HG03439 (cell line): ENCODE measurements around the gene CTNNB1.

ENCODE experiments used
- ATAC-seq: cut with Tn5 transposase; IDR thresholded peaks from one replicate; pipeline ENCODE4 v1.9.1; 2021; ENCODE audit warnings: mild to moderate bottlenecking, moderate library complexity; ENCODE audit not compliant: unreplicated experiment

CTNNB1 gene

GRCh38 chr3:41198950-41199865, at the start of gene CTNNB1:
CTNNB1 (plus strand) TSS chr3:41199505; CDS start chr3:41224069, 24,564 bp downstream.
- ATAC-seq = peak; percentile 78

- ATAC-seq = no peak
Observed at GRCh38 chr3:41155834-41156233, 43.5 kb upstream of the CTNNB1 start.

- ATAC-seq = no peak
Observed at GRCh38 chr3:41158947-41159346, 40.4 kb upstream of the CTNNB1 start.

GRCh38 chr3:41159588-41160189, 39.6 kb upstream of the CTNNB1 start:
- ATAC-seq = no peak

- ATAC-seq = no peak
Observed at GRCh38 chr3:41162541-41162940, 36.8 kb upstream of the CTNNB1 start.

- no peak for ATAC-seq
Observed at GRCh38 chr3:41163006-41163405, 36.3 kb upstream of the CTNNB1 start.

- no peak for ATAC-seq
Observed at GRCh38 chr3:41163421-41163820, 35.9 kb upstream of the CTNNB1 start.

GRCh38 chr3:41164777-41165176, 34.5 kb upstream of the CTNNB1 start:
- no peak for ATAC-seq

GRCh38 chr3:41167722-41168497, 31.4 kb upstream of the CTNNB1 start:
- no peak for ATAC-seq

- ATAC-seq = no peak
Observed at GRCh38 chr3:41169023-41169422, 30.3 kb upstream of the CTNNB1 start.

- ATAC-seq = no peak
Observed at GRCh38 chr3:41173926-41174885, 25.1 kb upstream of the CTNNB1 start.

GRCh38 chr3:41175365-41175764, 23.9 kb upstream of the CTNNB1 start:
- no peak for ATAC-seq

GRCh38 chr3:41176596-41176995, 22.7 kb upstream of the CTNNB1 start:
- ATAC-seq = no peak

GRCh38 chr3:41178576-41178975, 20.7 kb upstream of the CTNNB1 start:
- ATAC-seq = no peak

GRCh38 chr3:41180396-41180795, 18.9 kb upstream of the CTNNB1 start:
- ATAC-seq = no peak

- no peak for ATAC-seq
Observed at GRCh38 chr3:41182504-41183059, 16.7 kb upstream of the CTNNB1 start.

GRCh38 chr3:41184394-41184793, 14.9 kb upstream of the CTNNB1 start:
- no peak for ATAC-seq

- no peak for ATAC-seq
Observed at GRCh38 chr3:41186297-41186696, 13.0 kb upstream of the CTNNB1 start.

- no peak for ATAC-seq
Observed at GRCh38 chr3:41188306-41188705, 11.0 kb upstream of the CTNNB1 start.
